Dendritic cell treated with granulocyte-macrophage colony-stimulating factor and Interleukin-4, amounts not matched to agents 40 ng/mL and 50 ng/mL, for 4 days (primary cell): ENCODE data around the gene SLC35G6.
A peak's percentile ranks its signal among the peaks of the same experiment; 100 is the strongest.

ENCODE experiments used
- H3K27ac Mint-ChIP-seq: one replicate; pipeline ENCODE4 v1.8.0; 2022; ENCODE audit warnings: mild to moderate bottlenecking, mixed read lengths
- H3K27me3 Mint-ChIP-seq: one replicate; pipeline ENCODE4 v1.8.0; 2022; ENCODE audit warnings: mild to moderate bottlenecking, mixed read lengths
- H3K36me3 Mint-ChIP-seq: one replicate; pipeline ENCODE4 v1.8.0; 2022; ENCODE audit warnings: low read depth, mixed read lengths
- H3K4me1 Mint-ChIP-seq: one replicate; pipeline ENCODE4 v1.8.0; 2022; ENCODE audit warnings: low read depth, mixed read lengths
- H3K4me3 Mint-ChIP-seq: one replicate; pipeline ENCODE4 v1.8.0; 2022; ENCODE audit warnings: mild to moderate bottlenecking, moderate library complexity, mixed read lengths
- H3K9me3 Mint-ChIP-seq: one replicate; pipeline ENCODE4 v1.8.0; 2022; ENCODE audit warnings: mixed read lengths
- intact Hi-C: fragments of 100-400 bp; cut with micrococcal nuclease; formaldehyde crosslinking; loops from one replicate; pipeline ENCODE4 v1.15.0; 2022

The SLC35G6 gene

GRCh38 chr17:7442142-7442541, 39.1 kb upstream of the SLC35G6 start:
- Mint-ChIP-seq H3K27me3 (peaks cover 89% of the 10 kb centered on the region), H3K27ac (no peak overlapping the region), H3K9me3 (no peaks in the 10 kb centered on the region), H3K36me3 (peaks cover 7% of the 10 kb centered on the region), H3K4me3 (no peak overlapping the region), H3K4me1 (peaks cover 45% of the 10 kb centered on the region)
- intact Hi-C loops, result no loop called here

- H3K27me3 Mint-ChIP-seq, result peaks cover 95% of the 10 kb centered on the region
- peaks cover 31% of the 10 kb centered on the region for H3K4me1 Mint-ChIP-seq
- H3K4me3 Mint-ChIP-seq, result no peak overlapping the region
- H3K27ac Mint-ChIP-seq, result no peak overlapping the region
- intact Hi-C loops, result no loop called here
- no peaks in the 10 kb centered on the region for H3K9me3 Mint-ChIP-seq
- no peaks in the 10 kb centered on the region for H3K36me3 Mint-ChIP-seq
These were observed 37.5 kb upstream of the SLC35G6 start for GRCh38 chr17:7443499-7444485.

- intact Hi-C loops, result no loop called here
- Mint-ChIP-seq H3K4me1 (peaks cover 23% of the 10 kb centered on the region), H3K4me3 (peak within 1 kb of the TSS; percentile 79), H3K27me3 (peaks cover 93% of the 10 kb centered on the region), H3K27ac (peak within 1 kb of the TSS; percentile 20), H3K9me3 (no peaks in the 10 kb centered on the region), H3K36me3 (no peaks in the 10 kb centered on the region)
These were observed 36.3 kb upstream of the SLC35G6 start, which contains the start of gene CHRNB1 for GRCh38 chr17:7444682-7445618. Gene CHRNB1, plus strand, starts transcription at chr17:7445061. Its CDS starts 67 bp downstream, at chr17:7445128.

GRCh38 chr17:7445619-7445968, 35.7 kb upstream of the SLC35G6 start:
- peak overlapping the region; percentile 20 for H3K27ac Mint-ChIP-seq
- intact Hi-C loops, result no loop called here
- no peaks in the 10 kb centered on the region for H3K9me3 Mint-ChIP-seq
- peak overlapping the region; percentile 79 for H3K4me3 Mint-ChIP-seq
- peaks cover 86% of the 10 kb centered on the region for H3K27me3 Mint-ChIP-seq
- H3K4me1 Mint-ChIP-seq, result peaks cover 17% of the 10 kb centered on the region
- H3K36me3 Mint-ChIP-seq, result no peaks in the 10 kb centered on the region

- peaks cover 60% of the 10 kb centered on the region for H3K27me3 Mint-ChIP-seq
- no peak overlapping the region for H3K27ac Mint-ChIP-seq
- H3K4me3 Mint-ChIP-seq, result no peak overlapping the region
- intact Hi-C loops, result no loop called here
- no peaks in the 10 kb centered on the region for H3K36me3 Mint-ChIP-seq
- H3K4me1 Mint-ChIP-seq, result peaks cover 13% of the 10 kb centered on the region
- no peaks in the 10 kb centered on the region for H3K9me3 Mint-ChIP-seq
These were observed 32.8 kb upstream of the SLC35G6 start for GRCh38 chr17:7448461-7448860.

- H3K27ac Mint-ChIP-seq, result no peak overlapping the region
- peaks cover 51% of the 10 kb centered on the region for H3K36me3 Mint-ChIP-seq
- H3K27me3 Mint-ChIP-seq, result no peaks in the 10 kb centered on the region
- intact Hi-C loops, result no loop called here
- no peaks in the 10 kb centered on the region for H3K9me3 Mint-ChIP-seq
- H3K4me1 Mint-ChIP-seq, result peaks cover 13% of the 10 kb centered on the region
- H3K4me3 Mint-ChIP-seq, result no peak overlapping the region
These were observed 21.2 kb upstream of the SLC35G6 start for GRCh38 chr17:7459961-7460545.

GRCh38 chr17:7460850-7461660, 20.2 kb upstream of the SLC35G6 start:
- peak overlapping the region; percentile 5 for H3K27ac Mint-ChIP-seq
- peaks cover 52% of the 10 kb centered on the region for H3K36me3 Mint-ChIP-seq
- H3K9me3 Mint-ChIP-seq, result no peaks in the 10 kb centered on the region
- intact Hi-C loops, result no loop called here
- H3K4me3 Mint-ChIP-seq, result no peak overlapping the region
- H3K27me3 Mint-ChIP-seq, result no peaks in the 10 kb centered on the region
- peaks cover 20% of the 10 kb centered on the region for H3K4me1 Mint-ChIP-seq

- Mint-ChIP-seq H3K27me3 (no peaks in the 10 kb centered on the region), H3K9me3 (no peaks in the 10 kb centered on the region), H3K36me3 (peaks cover 65% of the 10 kb centered on the region), H3K27ac (no peak overlapping the region), H3K4me3 (no peak overlapping the region), H3K4me1 (peaks cover 28% of the 10 kb centered on the region)
- intact Hi-C loops, result no loop called here
These were observed 18.5 kb upstream of the SLC35G6 start for GRCh38 chr17:7462474-7463371.

- intact Hi-C loops, result no loop called here
- Mint-ChIP-seq H3K9me3 (no peaks in the 10 kb centered on the region), H3K36me3 (peaks cover 72% of the 10 kb centered on the region), H3K4me1 (peaks cover 35% of the 10 kb centered on the region), H3K4me3 (no peak overlapping the region), H3K27ac (no peak overlapping the region), H3K27me3 (no peaks in the 10 kb centered on the region)
These were observed 17.8 kb upstream of the SLC35G6 start for GRCh38 chr17:7463372-7463846.

- no peaks in the 10 kb centered on the region for H3K9me3 Mint-ChIP-seq
- H3K4me1 Mint-ChIP-seq, result peaks cover 40% of the 10 kb centered on the region
- intact Hi-C loops, result no loop called here
- no peak overlapping the region for H3K4me3 Mint-ChIP-seq
- no peaks in the 10 kb centered on the region for H3K27me3 Mint-ChIP-seq
- H3K27ac Mint-ChIP-seq, result no peak overlapping the region
- peaks cover 78% of the 10 kb centered on the region for H3K36me3 Mint-ChIP-seq
These were observed 17.2 kb upstream of the SLC35G6 start for GRCh38 chr17:7464081-7464480.

- peak overlapping the region; percentile 87 for H3K27ac Mint-ChIP-seq
- H3K27me3 Mint-ChIP-seq, result no peaks in the 10 kb centered on the region
- no peaks in the 10 kb centered on the region for H3K9me3 Mint-ChIP-seq
- H3K36me3 Mint-ChIP-seq, result peaks cover 78% of the 10 kb centered on the region
- peaks cover 40% of the 10 kb centered on the region for H3K4me1 Mint-ChIP-seq
- no peak overlapping the region for H3K4me3 Mint-ChIP-seq
- intact Hi-C loops, result no loop called here
These were observed 15.5 kb upstream of the SLC35G6 start for GRCh38 chr17:7465597-7466275.

- H3K4me3 Mint-ChIP-seq, result peak overlapping the region; percentile 35
- H3K9me3 Mint-ChIP-seq, result no peaks in the 10 kb centered on the region
- H3K27ac Mint-ChIP-seq, result peak overlapping the region; percentile 87
- H3K36me3 Mint-ChIP-seq, result peaks cover 73% of the 10 kb centered on the region
- no peaks in the 10 kb centered on the region for H3K27me3 Mint-ChIP-seq
- intact Hi-C loops, result no loop called here
- H3K4me1 Mint-ChIP-seq, result peaks cover 35% of the 10 kb centered on the region
These were observed 15.0 kb upstream of the SLC35G6 start for GRCh38 chr17:7466318-7466638.
